ENCODE measurements around the gene RGS7. TPM values are rescaled to one million over a fixed set of nuclear protein-coding genes. Genes with fewer than 3 reads are reported as not detected.

RGS7 gene
- total RNA-seq, 1 donor from 2014 or later = 0.18 TPM

GRCh38 chr1:240878631-240879030, 478.4 kb downstream of the RGS7 start:
- Histone ChIP-seq H3K27ac (ENCODE audit: low read depth, low read length) (no peak overlapping the region), H3K36me3 (ENCODE audit: insufficient read depth, low read length) (no peaks in the 10 kb centered on the region), H3K4me1 (ENCODE audit: insufficient read depth, low read length) (no peaks in the 10 kb centered on the region), H2AFZ (ENCODE audit: low read depth, low read length) (no peak overlapping the region), H3K27me3 (ENCODE audit: insufficient read depth, low read length) (no peaks in the 10 kb centered on the region), H3K79me2 (ENCODE audit: insufficient read depth, low read length) (no peaks in the 10 kb centered on the region), H3K9me3 (ENCODE audit: insufficient read depth, low read depth, low read length) (no peaks in the 10 kb centered on the region), H3K4me3 (ENCODE audit: insufficient read depth, low read depth, low read length) (no peak overlapping the region), H3K9ac (ENCODE audit: low read length) (no peak overlapping the region), H3K4me2 (ENCODE audit: low read length) (no peak overlapping the region), H4K20me1 (ENCODE audit: insufficient read depth, low read length) (no peaks in the 10 kb centered on the region)
- peaks cover 3% of the 10 kb centered on the region for H3K9me3 Mint-ChIP-seq (ENCODE audit: unreplicated experiment)
- H3K36me3 Mint-ChIP-seq (ENCODE audit: low read depth, unreplicated experiment) = no peaks in the 10 kb centered on the region
- FAIRE-seq (no peak), DNase-seq (ENCODE audit: low read depth) (no peak)
- TF ChIP-seq EZH2 (IDR thresholded peaks at IDR 0.05; ENCODE audit: insufficient read depth, low read length) (no peak), CTCF (IDR thresholded peaks at IDR 0.05; ENCODE audit: insufficient read depth, low read depth, low read length) (no peak)
- H3K27ac Mint-ChIP-seq (ENCODE audit: unreplicated experiment) = no peak overlapping the region
- H3K4me3 Mint-ChIP-seq (ENCODE audit: unreplicated experiment) = no peak overlapping the region
- no peaks in the 10 kb centered on the region for H3K27me3 Mint-ChIP-seq (ENCODE audit: low read depth, unreplicated experiment)
- H3K4me1 Mint-ChIP-seq (ENCODE audit: low read depth, unreplicated experiment) = no peaks in the 10 kb centered on the region

- Mint-ChIP-seq H3K4me1 (ENCODE audit: low read depth, unreplicated experiment) (no peaks in the 10 kb centered on the region), H3K9me3 (ENCODE audit: unreplicated experiment) (peaks cover 3% of the 10 kb centered on the region), H3K27me3 (ENCODE audit: low read depth, unreplicated experiment) (no peaks in the 10 kb centered on the region), H3K36me3 (ENCODE audit: low read depth, unreplicated experiment) (no peaks in the 10 kb centered on the region), H3K27ac (ENCODE audit: unreplicated experiment) (no peak overlapping the region), H3K4me3 (ENCODE audit: unreplicated experiment) (no peak overlapping the region)
- H3K79me2 ChIP-seq (ENCODE audit: insufficient read depth, low read length) = no peaks in the 10 kb centered on the region
- no peak overlapping the region for H3K4me3 ChIP-seq (ENCODE audit: insufficient read depth, low read depth, low read length)
- no peaks in the 10 kb centered on the region for H3K9me3 ChIP-seq (ENCODE audit: insufficient read depth, low read depth, low read length)
- no peak overlapping the region for H2AFZ ChIP-seq (ENCODE audit: low read depth, low read length)
- FAIRE-seq (no peak), DNase-seq (ENCODE audit: low read depth) (no peak)
- no peak overlapping the region for H3K4me2 ChIP-seq (ENCODE audit: low read length)
- H3K4me1 ChIP-seq (ENCODE audit: insufficient read depth, low read length) = no peaks in the 10 kb centered on the region
- TF ChIP-seq EZH2 (IDR thresholded peaks at IDR 0.05; ENCODE audit: insufficient read depth, low read length) = no peak
- no peak for TF ChIP-seq CTCF (IDR thresholded peaks at IDR 0.05; ENCODE audit: insufficient read depth, low read depth, low read length)
- no peaks in the 10 kb centered on the region for H3K36me3 ChIP-seq (ENCODE audit: insufficient read depth, low read length)
- H3K9ac ChIP-seq (ENCODE audit: low read length) = no peak overlapping the region
- no peaks in the 10 kb centered on the region for H3K27me3 ChIP-seq (ENCODE audit: insufficient read depth, low read length)
- no peaks in the 10 kb centered on the region for H4K20me1 ChIP-seq (ENCODE audit: insufficient read depth, low read length)
- H3K27ac ChIP-seq (ENCODE audit: low read depth, low read length) = no peak overlapping the region
These were observed 479.4 kb downstream of the RGS7 start for GRCh38 chr1:240877605-240878004.

- Histone ChIP-seq H3K79me2 (ENCODE audit: insufficient read depth, low read length) (no peaks in the 10 kb centered on the region), H3K27ac (ENCODE audit: low read depth, low read length) (no peak overlapping the region), H3K4me2 (ENCODE audit: low read length) (no peak overlapping the region), H3K27me3 (ENCODE audit: insufficient read depth, low read length) (no peaks in the 10 kb centered on the region), H3K4me3 (ENCODE audit: insufficient read depth, low read depth, low read length) (no peak overlapping the region), H3K36me3 (ENCODE audit: insufficient read depth, low read length) (no peaks in the 10 kb centered on the region), H2AFZ (ENCODE audit: low read depth, low read length) (no peak overlapping the region), H3K9ac (ENCODE audit: low read length) (no peak overlapping the region), H3K4me1 (ENCODE audit: insufficient read depth, low read length) (no peaks in the 10 kb centered on the region), H3K9me3 (ENCODE audit: insufficient read depth, low read depth, low read length) (no peaks in the 10 kb centered on the region), H4K20me1 (ENCODE audit: insufficient read depth, low read length) (no peaks in the 10 kb centered on the region)
- TF ChIP-seq EZH2 (IDR thresholded peaks at IDR 0.05; ENCODE audit: insufficient read depth, low read length) = no peak
- no peak for TF ChIP-seq CTCF (IDR thresholded peaks at IDR 0.05; ENCODE audit: insufficient read depth, low read depth, low read length)
- H3K4me1 Mint-ChIP-seq (ENCODE audit: low read depth, unreplicated experiment) = no peaks in the 10 kb centered on the region
- no peak overlapping the region for H3K27ac Mint-ChIP-seq (ENCODE audit: unreplicated experiment)
- FAIRE-seq = no peak
- peaks cover 2% of the 10 kb centered on the region for H3K9me3 Mint-ChIP-seq (ENCODE audit: unreplicated experiment)
- no peaks in the 10 kb centered on the region for H3K36me3 Mint-ChIP-seq (ENCODE audit: low read depth, unreplicated experiment)
- no peaks in the 10 kb centered on the region for H3K27me3 Mint-ChIP-seq (ENCODE audit: low read depth, unreplicated experiment)
- DNase-seq (ENCODE audit: low read depth) = no peak
- H3K4me3 Mint-ChIP-seq (ENCODE audit: unreplicated experiment) = no peak overlapping the region
These were observed 480.9 kb downstream of the RGS7 start for GRCh38 chr1:240876071-240876470.

All from astrocyte (in vitro differentiated cells and primary cell).